K562 (cell line): Measurements from ENCODE around the gene IGDCC3. TPM values are rescaled to one million over a fixed set of nuclear protein-coding genes. Genes with fewer than 3 reads are reported as not detected.
A peak's percentile ranks its signal among the peaks of the same experiment; 100 is the strongest.

ENCODE experiments used
- ATAC-seq: fragments of 200-7000 bp; cut with Tn5 transposase; 3 replicates; pipeline ENCODE4 v1.9.1; 2020; ENCODE audit warnings: moderate library complexity
- BruUV-seq: library from RNA; stranded (reverse); fragments of 400-500 nt; replicated peaks from 2 replicates; lab custom pipeline; 2021; lab: Mats Ljungman, UMichigan
- CTCF ChIA-PET: fragments of 300-600 bp; formaldehyde crosslinking; extraction: SDS; loops from one replicate; lab custom pipeline; 2021; ENCODE audit warnings: low intra/inter-chr PET ratio; lab: Yijun Ruan, JAX
- POLR2A ChIA-PET: fragments of 300-600, 350-650 bp; sonication (Branson Sonifier 250); formaldehyde crosslinking; extraction: SDS; loops from one replicate; lab custom pipeline; 2021; ENCODE audit warnings: antibody characterized with exemption, inconsistent platforms; lab: Yijun Ruan, JAX
- DNase-seq, 4 experiments: peaks; one replicate each; pipeline versions ENCODE4 v3.0.0 to v3.0.0-alpha.2; 2011 to 2018; ENCODE audit warnings: low spot score in 3 of 4, mixed read lengths in 3 of 4; ENCODE audit errors: extremely low read depth in 1 of 4
- FAIRE-seq: peaks from 2 replicates; lab custom pipeline; 2011; peaks lifted over from hg19 to GRCh38; lab: Jason Lieb, UNC
- H2AFZ ChIP-seq: 2 replicates; pipeline ENCODE4 v1.6.0; 2011; ENCODE audit warnings: low read depth, low read length, control low read depth, inconsistent platforms
- H3K27ac ChIP-seq: fragments of 200-600 bp; 3 replicates; pipeline ENCODE4 v1.8.0; 2011; ENCODE audit warnings: low read depth, mild to moderate bottlenecking, control low read depth, inconsistent platforms, low read length, moderate library complexity, mixed read lengths; ENCODE audit errors: extremely low read depth
- H3K27me3 ChIP-seq, 2 experiments: fragments of 300-600 bp in 1 of 2; 2 replicates in 1 of 2; 3 replicates in 1 of 2; pipeline versions ENCODE4 v1.6.0 to v1.8.0; 2011; ENCODE audit warnings: inconsistent platforms in 2 of 2, low read length in 2 of 2, mild to moderate bottlenecking in 1 of 2, mixed read lengths in 1 of 2, moderate library complexity in 1 of 2; ENCODE audit not compliant: control insufficient read depth in 2 of 2, insufficient read depth in 2 of 2
- H3K36me3 ChIP-seq: fragments of 300-600 bp; 3 replicates; pipeline ENCODE4 v1.8.0; 2011; ENCODE audit warnings: mild to moderate bottlenecking, low read length, inconsistent platforms; ENCODE audit not compliant: control insufficient read depth, insufficient read depth
- H3K4me1 ChIP-seq, 2 experiments: fragments of 200-600 bp in 1 of 2; replicated peaks in 1 of 2; 2 replicates in 1 of 2; 3 replicates in 1 of 2; pipeline versions ENCODE4 v1.5.1 to v1.8.0; 2011; ENCODE audit warnings: inconsistent platforms in 2 of 2, low read length in 2 of 2, mild to moderate bottlenecking in 1 of 2, mixed read lengths in 1 of 2, moderate library complexity in 1 of 2; ENCODE audit not compliant: control insufficient read depth in 2 of 2, insufficient read depth in 2 of 2
- H3K4me2 ChIP-seq: 2 replicates; pipeline ENCODE4 v1.6.1; 2011; ENCODE audit warnings: low read length, control low read depth, inconsistent platforms, mixed read lengths; ENCODE audit not compliant: insufficient read depth
- H3K4me3 ChIP-seq: fragments of 200-600 bp; sonication (generic), shearing (Covaris generic); 2 replicates; pipeline ENCODE4 v1.5.1; 2016; ENCODE audit warnings: control low read depth, inconsistent platforms
- H3K79me2 ChIP-seq: fragments of 200-600 bp; 3 replicates; pipeline ENCODE4 v1.8.0; 2011; ENCODE audit warnings: low read length, inconsistent platforms; ENCODE audit not compliant: control insufficient read depth, insufficient read depth
- H3K9ac ChIP-seq, 2 experiments: 2 replicates each; pipeline versions ENCODE4 v1.6.0 to v1.6.1; 2011; ENCODE audit warnings: low read depth in 2 of 2, low read length in 2 of 2, control low read depth in 1 of 2, inconsistent platforms in 1 of 2, mild to moderate bottlenecking in 1 of 2, mixed read lengths in 1 of 2; ENCODE audit not compliant: insufficient read depth in 1 of 2
- H3K9me1 ChIP-seq: one replicate; pipeline ENCODE4 v1.6.0; 2011; ENCODE audit warnings: inconsistent platforms, mild to moderate bottlenecking, low read length, moderate library complexity; ENCODE audit not compliant: control insufficient read depth, insufficient read depth
- H3K9me3 ChIP-seq: replicated peaks from 2 replicates; pipeline ENCODE4 v1.5.1; 2011; ENCODE audit warnings: low read depth, low read length, inconsistent platforms; ENCODE audit not compliant: control insufficient read depth, insufficient read depth
- H4K20me1 ChIP-seq: replicated peaks from 2 replicates; pipeline ENCODE4 v1.6.1; 2011; ENCODE audit warnings: low read length, inconsistent platforms, mixed read lengths; ENCODE audit not compliant: control insufficient read depth, insufficient read depth
- BMI1 ChIP-seq: fragments of 150-350 bp; IDR thresholded peaks from 2 replicates; pipeline ENCODE4 v1.6.1; 2014; ENCODE audit warnings: low read length
- FOXM1 ChIP-seq, 2 experiments: fragments of 450-650 bp in 1 of 2; sonication (generic) in 1 of 2; formaldehyde crosslinking in 1 of 2; IDR thresholded peaks; 2 replicates each; pipeline versions ENCODE4 v1.6.1 to v1.9.0; 2017 to 2022; ENCODE audit warnings: low read depth in 2 of 2, mild to moderate bottlenecking in 2 of 2, missing genetic modification reagents in 1 of 2, moderate library complexity in 1 of 2
- MIER1 ChIP-seq: fragments of 450-650 bp; IDR thresholded peaks from 2 replicates; pipeline ENCODE4 v1.6.1; 2016; ENCODE audit warnings: antibody characterized with exemption, mild to moderate bottlenecking, low read depth
- SLC30A9 ChIP-seq: fragments of 250-450 bp; sonication (Bioruptor Pico); IDR thresholded peaks from 2 replicates; pipeline ENCODE4 v1.8.0; 2022; ENCODE audit warnings: mild to moderate bottlenecking, moderate library complexity
- TCF7 ChIP-seq: sonication (generic); IDR thresholded peaks from 2 replicates; pipeline ENCODE4 v1.6.1; 2016; ENCODE audit warnings: antibody characterized with exemption, borderline replicate concordance
- ZFP36 ChIP-seq: fragments of 150-350 bp; IDR thresholded peaks from 2 replicates; pipeline ENCODE4 v1.6.1; 2018; ENCODE audit warnings: low read length, low read depth; ENCODE audit not compliant: partially characterized antibody
- ZNF436 ChIP-seq: fragments of 250-450, 450-650 bp; sonication (Bioruptor Pico); formaldehyde crosslinking; IDR thresholded peaks from 2 replicates; pipeline ENCODE4 v1.7.0; 2020; ENCODE audit warnings: mild to moderate bottlenecking
- ZNF518B ChIP-seq: fragments of 250-450 bp; sonication (Bioruptor Pico); IDR thresholded peaks from 2 replicates; pipeline ENCODE4 v1.5.0; 2021; ENCODE audit warnings: mild to moderate bottlenecking, moderate library complexity
- WGBS: fragments of 100-300 bp; shearing (Covaris generic); methylation state at CpG from one replicate; pipeline ENCODE4 v1.1.6; 2016; ENCODE audit warnings: low coverage, mixed read lengths; ENCODE audit not compliant: insufficient coverage; ENCODE audit errors: missing lambda C conversion rate; 5-methylcytosine and 5-hydroxymethylcytosine counted together
- in situ Hi-C: fragments of 300-500 bp; cut with MboI; formaldehyde crosslinking; loops from 4 replicates; pipeline ENCODE4 v1.15.0; 2018; ENCODE audit warnings: inconsistent platforms, mixed read lengths
- intact Hi-C: fragments of 100-400 bp; cut with micrococcal nuclease; formaldehyde crosslinking; loops from 2 replicates; pipeline ENCODE4 v1.14.2; 2022
- polyA plus RNA-seq, 8 experiments: library from polyadenylated mRNA; depleted of rRNA in 4 of 8; stranded (reverse) in 5 of 8; unstranded in 3 of 8; fragments of >200 nt; fragmentation: Nextera tagmentation in 2 of 8; fragmentation: Illumina TruSeq in 1 of 8; extraction: Ambion mirVana in 2 of 8; extraction: Trizol in 1 of 8; gene quantifications; 2 replicates each; pipeline versions ENCODE4 v1.2.1 to v1.2.3, GENCODE V29; 2011 to 2014; ENCODE audit warnings: inconsistent platforms in 1 of 8, missing spikeins in 1 of 8
- total RNA-seq, 7 experiments: library from RNA; depleted of rRNA in 6 of 7; stranded (reverse); fragments of >200 nt in 6 of 7; fragmentation: Illumina TruSeq in 2 of 7; extraction: Trizol in 2 of 7; gene quantifications; 2 replicates each; pipeline versions ENCODE4 v1.2.1 to v1.2.3, GENCODE V29; 2011 to 2021; ENCODE audit warnings: low replicate concordance in 1 of 7

Gene IGDCC3
- total and polyA plus RNA-seq, 9 of the 15 experiments (the other 6 are each of a cell fraction or from before 2014, with no cell fraction given), result not detected

- H3K27ac ChIP-seq, result no peak overlapping the region
- POLR2A ChIA-PET, result interaction anchor here (0.6 to 1.3 kb wide), 3 partner anchors 12 to 351 kb away, joined by 3 to 5 read pairs (median 3); no protein-coding TSS in a partner anchor
- WGBS, result 0% methylated on average over 3 of the region's 3 CpGs
- no peaks in the 10 kb centered on the region for H3K36me3 ChIP-seq
- intact Hi-C loops, result no loop called here
- no peak for DNase-seq
- CTCF ChIA-PET, result no interaction called here
- H3K27me3 ChIP-seq, result peaks cover 17 to 49% of the 10 kb centered on the region in 2 experiments
- no peak for FAIRE-seq
- in situ Hi-C loops, result no loop called here
- H3K9ac ChIP-seq, result no peak overlapping the region
- H3K4me1 ChIP-seq, result no peaks in the 10 kb centered on the region; a peak in 1 of 5 replicates
- no peak overlapping the region for H3K4me3 ChIP-seq
- peaks cover 8% of the 10 kb centered on the region; the same call in 1 of the 2 replicates for H4K20me1 ChIP-seq
- BruUV-seq, result no TSS peak
- TF ChIP-seq BMI1 (no peak), ZNF518B (CRISPR knock-in tag) (no peak), SLC30A9 (CRISPR knock-in tag) (no peak), ZNF436 (CRISPR knock-in tag) (no peak), TCF7 (no peak), ZFP36 (peak; percentile 43), FOXM1 (IDR thresholded peaks at IDR 0.05; ENCODE audit: low read depth) (no peak), FOXM1 (CRISPR knock-in tag; IDR thresholded peaks at IDR 0.05; ENCODE audit: low read depth) (no peak), MIER1 (no peak)
- no peaks in the 10 kb centered on the region for H3K79me2 ChIP-seq
- H3K4me2 ChIP-seq, result no peak overlapping the region
- ATAC-seq, result no peak
- H3K9me3 ChIP-seq, result no peaks in the 10 kb centered on the region
- no peak overlapping the region for H2AFZ ChIP-seq
- peaks cover 5% of the 10 kb centered on the region for H3K9me1 ChIP-seq
Measured at GRCh38 chr15:65369212-65369547, 8.6 kb downstream of the IGDCC3 start.
